HG03064 (cell line): ENCODE measurements around the gene SRM.
"Not testable (repeated sequence)": the region's sequence is repeated elsewhere in the genome, so short reads cannot be mapped to it uniquely, and the experiment has no call there.

Source experiments
- ATAC-seq: cut with Tn5 transposase; IDR thresholded peaks from one replicate; pipeline ENCODE4 v1.9.1; 2021; ENCODE audit warnings: low read depth; ENCODE audit not compliant: unreplicated experiment

SRM gene

GRCh38 chr1:11045428-11046269 is 14.2 kb downstream of the SRM start:
- ATAC-seq: no peak

GRCh38 chr1:11044849-11045427 is 14.9 kb downstream of the SRM start:
- no peak for ATAC-seq

GRCh38 chr1:11044086-11044848 is 15.6 kb downstream of the SRM start:
- ATAC-seq: no peak

- no peak for ATAC-seq
Measured at GRCh38 chr1:11042995-11043874, 16.6 kb downstream of the SRM start.

GRCh38 chr1:11042065-11042464 is 17.8 kb downstream of the SRM start:
- ATAC-seq: no peak

- no peak for ATAC-seq
Measured at GRCh38 chr1:11041048-11041447, 18.8 kb downstream of the SRM start.

GRCh38 chr1:11040105-11040429 is 19.8 kb downstream of the SRM start:
- not testable (repeated sequence) for ATAC-seq

- no peak for ATAC-seq
Measured at GRCh38 chr1:11039351-11040104, 20.3 kb downstream of the SRM start.

GRCh38 chr1:11037740-11038182 is 22.1 kb downstream of the SRM start:
- no peak for ATAC-seq

GRCh38 chr1:11037019-11037739 is 22.6 kb downstream of the SRM start:
- ATAC-seq: not testable (repeated sequence)

- no peak for ATAC-seq
Measured at GRCh38 chr1:11031624-11032262, 28.1 kb downstream of the SRM start.

GRCh38 chr1:11030865-11031264 is 29.0 kb downstream of the SRM start:
- no peak for ATAC-seq

GRCh38 chr1:11028018-11028417 is 31.8 kb downstream of the SRM start:
- ATAC-seq: no peak

- ATAC-seq: no peak
Measured at GRCh38 chr1:11027316-11027715, 32.5 kb downstream of the SRM start.

- ATAC-seq: no peak
Measured at GRCh38 chr1:11026903-11027302, 32.9 kb downstream of the SRM start.

- no peak for ATAC-seq
Measured at GRCh38 chr1:11026052-11026451, 33.8 kb downstream of the SRM start.

- ATAC-seq: no peak
Measured at GRCh38 chr1:11025618-11026017, 34.2 kb downstream of the SRM start.

- no peak for ATAC-seq
Measured at GRCh38 chr1:11024874-11025203, 35.0 kb downstream of the SRM start.
